Endothelial cell of umbilical vein (primary cell): ENCODE measurements around the gene TRIML2.

Experiments
- CTCF ChIP-seq, 2 donors: IDR thresholded peaks; 1 replicate in 1 of 2; 2 replicates in 1 of 2; pipeline ENCODE4 v1.5.1; 2011; ENCODE audit warnings: low read length in 2 of 2, mild to moderate bottlenecking in 2 of 2, moderate library complexity in 2 of 2, control low read depth in 1 of 2, inconsistent platforms in 1 of 2, low read depth in 1 of 2; ENCODE audit not compliant: insufficient read depth in 1 of 2; ENCODE audit errors: extremely low read depth in 1 of 2
- EZH2 ChIP-seq: IDR thresholded peaks from 2 replicates; pipeline ENCODE4 v1.6.1; 2012; ENCODE audit warnings: borderline replicate concordance, low read depth, mild to moderate bottlenecking, moderate library complexity, low read length, inconsistent platforms; ENCODE audit not compliant: severe bottlenecking
- FOS ChIP-seq: IDR thresholded peaks from 2 replicates; pipeline ENCODE4 v1.6.1; 2011; ENCODE audit warnings: mild to moderate bottlenecking, low read length, moderate library complexity, borderline replicate concordance; ENCODE audit not compliant: insufficient read depth
- MAX ChIP-seq: IDR thresholded peaks from 2 replicates; pipeline ENCODE4 v1.6.1; 2011; ENCODE audit not compliant: insufficient read depth, insufficient read length
- POLR2A ChIP-seq: IDR thresholded peaks from 2 replicates; pipeline ENCODE4 v1.6.1; 2012; ENCODE audit warnings: low read depth, mild to moderate bottlenecking, control low read depth, low read length
- POLR2AphosphoS5 ChIP-seq: IDR thresholded peaks from 2 replicates; pipeline ENCODE4 v1.6.1; 2012; ENCODE audit warnings: low read depth, mild to moderate bottlenecking, control low read depth, low read length, moderate library complexity; ENCODE audit not compliant: insufficient read depth

GRCh38 chr4:188111955-188112354 is 2.6 kb upstream of the TRIML2 start:
- TF ChIP-seq CTCF (IDR thresholded peaks at IDR 0.05; ENCODE audit: extremely low read depth in 1 of 2, insufficient read depth in 1 of 2, low read depth in 1 of 2, low read length in 2 of 2): no peak
- TF ChIP-seq EZH2: no peak
- TF ChIP-seq FOS: no peak
- no peak for TF ChIP-seq MAX
- TF ChIP-seq POLR2A: no peak
- TF ChIP-seq POLR2AphosphoS5: no peak
